Measurements from ENCODE around the gene HSF5. TPM values are rescaled to one million over a fixed set of nuclear protein-coding genes. Genes with fewer than 3 reads are reported as not detected.

The HSF5 gene
- total RNA-seq, 2 experiments from 2014 or later, result 2.9 to 3.0 TPM

DNA sequence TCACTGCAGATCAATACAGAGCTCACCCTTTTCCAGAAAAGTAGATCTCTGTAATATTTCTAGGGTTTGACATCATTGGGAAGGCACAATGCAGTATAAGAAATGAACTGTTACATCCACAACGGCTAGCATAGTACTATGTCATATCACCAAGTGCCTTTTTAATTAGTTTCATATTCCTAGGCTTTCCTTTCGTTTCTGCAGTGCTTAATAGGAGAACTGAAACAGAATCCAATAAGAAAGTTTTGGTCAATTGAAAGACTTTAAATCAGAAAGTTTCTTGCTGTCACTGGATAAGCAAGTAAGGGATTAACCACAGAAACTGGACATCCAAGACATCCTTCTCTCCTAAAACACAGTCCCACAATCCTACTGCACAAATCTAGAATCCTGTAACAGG lies 67.4 kb downstream of the HSF5 start:
- ChIA-PET POLR2A (no interaction called here), CTCF (interaction anchor here (0.9 to 10.3 kb wide), 6 partner anchors 69 to 117 kb away, joined by 3 to 133 read pairs (median 5); partner anchors contain the start of gene SUPT4H1)
- Mint-ChIP-seq H3K4me3 (no peak overlapping the region), H3K36me3 (peaks cover 1% of the 10 kb centered on the region), H3K4me1 (ENCODE audit: low read depth) (peaks cover 13% of the 10 kb centered on the region), H3K27me3 (no peaks in the 10 kb centered on the region), H3K9me3 (no peaks in the 10 kb centered on the region), H3K27ac (no peak overlapping the region)
- DNase-seq, result no peak
- intact Hi-C loops (cut with micrococcal nuclease), result no loop called here

GRCh38 chr17:58417300-58418092 lies 70.7 kb downstream of the HSF5 start, which contains the start of gene RNF43:
RNF43 (minus strand) TSS chr17:58417534; CDS start chr17:58415577, 1,957 bp downstream.
- no peaks in the 10 kb centered on the region for H3K36me3 Mint-ChIP-seq
- peak; percentile 93 for DNase-seq
- CTCF ChIA-PET, result interaction anchor here (0.6 to 10.3 kb wide), 34 partner anchors 9 to 218 kb away, joined by 3 to 133 read pairs (median 6); partner anchors contain the start of genes HSF5, MTMR4, SUPT4H1 and TSPOAP1
- peaks cover 24% of the 10 kb centered on the region for H3K4me1 Mint-ChIP-seq (ENCODE audit: low read depth)
- intact Hi-C loops (cut with micrococcal nuclease), result loop anchor here (1.0 to 5.0 kb wide), 6 partner anchors 35 to 115 kb away; no protein-coding TSS in a partner anchor
- H3K9me3 Mint-ChIP-seq, result no peaks in the 10 kb centered on the region
- H3K27ac Mint-ChIP-seq, result peak within 1 kb of the TSS; percentile 24
- peak within 1 kb of the TSS; percentile 24 for H3K4me3 Mint-ChIP-seq
- POLR2A ChIA-PET, result interaction anchor here (0.5 to 2.2 kb wide), 13 partner anchors 29 to 205 kb away, joined by 3 to 22 read pairs (median 8); partner anchors contain the start of genes SUPT4H1 and TSPOAP1
- H3K27me3 Mint-ChIP-seq, result no peaks in the 10 kb centered on the region

DNA sequence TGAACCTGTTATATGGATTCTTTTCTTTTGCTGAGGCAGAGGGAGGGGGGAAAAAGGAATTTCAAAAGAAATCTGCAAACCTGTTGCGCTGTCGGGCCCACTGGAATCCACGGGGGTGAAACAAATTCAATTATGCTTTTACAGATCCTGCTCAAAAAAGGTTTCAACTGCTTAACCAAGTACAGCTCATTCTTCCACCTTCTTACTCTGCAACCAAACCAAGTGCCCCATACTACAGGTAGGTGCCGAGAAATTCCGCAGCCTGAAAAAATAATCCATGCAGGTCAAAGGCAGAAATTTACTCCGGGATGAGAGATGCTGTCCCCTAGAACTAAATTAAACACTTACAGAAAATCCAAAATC lies 71.3 kb downstream of the HSF5 start:
- Mint-ChIP-seq H3K36me3 (no peaks in the 10 kb centered on the region), H3K9me3 (no peaks in the 10 kb centered on the region), H3K27ac (peak overlapping the region; percentile 24), H3K4me1 (ENCODE audit: low read depth) (peaks cover 30% of the 10 kb centered on the region), H3K4me3 (no peak overlapping the region), H3K27me3 (no peaks in the 10 kb centered on the region)
- intact Hi-C loops (cut with micrococcal nuclease), result loop anchor here (1.0 to 5.0 kb wide), 6 partner anchors 34 to 115 kb away; no protein-coding TSS in a partner anchor
- CTCF ChIA-PET, result interaction anchor here (0.6 to 10.3 kb wide), 28 partner anchors 10 to 218 kb away, joined by 3 to 133 read pairs (median 7); partner anchors contain the start of genes HSF5, MTMR4, SUPT4H1 and TSPOAP1
- no peak for DNase-seq
- POLR2A ChIA-PET, result interaction anchor here (0.5 to 2.2 kb wide), 11 partner anchors 28 to 205 kb away, joined by 3 to 22 read pairs (median 8); partner anchors contain the start of genes SUPT4H1 and TSPOAP1

GRCh38 chr17:58416396-58416795 lies 71.8 kb downstream of the HSF5 start:
- no peak overlapping the region for H3K4me3 Mint-ChIP-seq
- H3K27me3 Mint-ChIP-seq, result no peaks in the 10 kb centered on the region
- ChIA-PET POLR2A (interaction anchor here (1.0 to 2.2 kb wide), 4 partner anchors 64 to 104 kb away, joined by 3 to 22 read pairs (median 9); partner anchors contain the start of gene SUPT4H1), CTCF (interaction anchor here (0.6 to 10.3 kb wide), 7 partner anchors 10 to 112 kb away, joined by 3 to 133 read pairs (median 10); partner anchors contain the start of genes SUPT4H1 and TSPOAP1)
- intact Hi-C loops (cut with micrococcal nuclease), result loop anchor here (2.0 to 5.0 kb wide), 2 partner anchors 34 to 114 kb away; no protein-coding TSS in a partner anchor
- peaks cover 32% of the 10 kb centered on the region for H3K4me1 Mint-ChIP-seq (ENCODE audit: low read depth)
- no peak for DNase-seq
- H3K36me3 Mint-ChIP-seq, result no peaks in the 10 kb centered on the region
- H3K9me3 Mint-ChIP-seq, result no peaks in the 10 kb centered on the region
- H3K27ac Mint-ChIP-seq, result no peak overlapping the region

- no peaks in the 10 kb centered on the region for H3K27me3 Mint-ChIP-seq
- H3K9me3 Mint-ChIP-seq, result no peaks in the 10 kb centered on the region
- no peak overlapping the region for H3K27ac Mint-ChIP-seq
- ChIA-PET CTCF (interaction anchor here (0.6 to 10.3 kb wide), 7 partner anchors 11 to 111 kb away, joined by 3 to 133 read pairs (median 5); partner anchors contain the start of gene SUPT4H1), POLR2A (interaction anchor here (0.7 to 1.9 kb wide), 3 partner anchors 35 to 83 kb away, joined by 4 to 5 read pairs (median 5); no protein-coding TSS in a partner anchor)
- H3K4me3 Mint-ChIP-seq, result no peak overlapping the region
- no peaks in the 10 kb centered on the region for H3K36me3 Mint-ChIP-seq
- no peak for DNase-seq
- H3K4me1 Mint-ChIP-seq (ENCODE audit: low read depth), result peaks cover 32% of the 10 kb centered on the region
- intact Hi-C loops (cut with micrococcal nuclease), result loop anchor here (2.0 to 5.0 kb wide), 2 partner anchors 33 to 113 kb away; no protein-coding TSS in a partner anchor
These were observed 72.7 kb downstream of the HSF5 start for GRCh38 chr17:58415371-58416055.

DNA sequence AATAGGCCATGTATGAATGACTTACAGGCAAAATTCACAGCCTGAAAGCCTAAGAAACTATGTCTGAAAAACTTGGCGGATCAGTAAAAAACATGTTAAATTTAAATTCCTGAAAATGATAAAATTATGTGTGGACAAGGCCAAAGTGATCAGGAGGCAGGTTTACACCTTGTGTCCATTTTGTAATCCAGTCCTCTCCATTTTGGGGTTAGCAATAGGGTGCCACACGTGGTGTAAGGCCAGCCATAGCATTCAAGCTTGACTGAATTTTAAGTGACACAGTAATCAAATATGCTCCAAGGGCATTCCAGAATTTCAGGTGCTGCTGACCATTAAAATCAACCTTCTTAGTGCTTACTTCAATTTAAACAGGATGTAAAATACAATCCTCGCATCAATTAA lies 73.6 kb downstream of the HSF5 start:
- no peak overlapping the region for H3K27ac Mint-ChIP-seq
- H3K4me1 Mint-ChIP-seq (ENCODE audit: low read depth), result peaks cover 32% of the 10 kb centered on the region
- intact Hi-C loops (cut with micrococcal nuclease), result no loop called here
- POLR2A ChIA-PET, result interaction anchor here (0.7 to 1.9 kb wide), 3 partner anchors 59 to 82 kb away, joined by 3 to 5 read pairs (median 4); partner anchors contain the start of gene SUPT4H1
- no peak overlapping the region for H3K4me3 Mint-ChIP-seq
- no peak for DNase-seq
- H3K9me3 Mint-ChIP-seq, result no peaks in the 10 kb centered on the region
- CTCF ChIA-PET, result interaction anchor here (0.8 to 10.3 kb wide), 4 partner anchors 33 to 98 kb away, joined by 3 to 133 read pairs (median 5); partner anchors contain the start of gene SUPT4H1
- no peaks in the 10 kb centered on the region for H3K36me3 Mint-ChIP-seq
- no peaks in the 10 kb centered on the region for H3K27me3 Mint-ChIP-seq

- Mint-ChIP-seq H3K27ac (peak overlapping the region; percentile 69), H3K4me3 (no peak overlapping the region), H3K27me3 (no peaks in the 10 kb centered on the region), H3K9me3 (no peaks in the 10 kb centered on the region), H3K4me1 (ENCODE audit: low read depth) (peaks cover 32% of the 10 kb centered on the region), H3K36me3 (no peaks in the 10 kb centered on the region)
- ChIA-PET CTCF (interaction anchor here (0.9 to 10.3 kb wide), 6 partner anchors 12 to 163 kb away, joined by 3 to 133 read pairs (median 5); no protein-coding TSS in a partner anchor), POLR2A (interaction anchor here (0.8 to 2.0 kb wide), 8 partner anchors 32 to 96 kb away, joined by 3 to 14 read pairs (median 6); partner anchors contain the start of genes SUPT4H1 and TSPOAP1)
- DNase-seq, result no peak
- intact Hi-C loops (cut with micrococcal nuclease), result loop anchor here (1.0 kb wide), 1 partner anchor 96 kb away; no protein-coding TSS in a partner anchor
These were observed 74.5 kb downstream of the HSF5 start for GRCh38 chr17:58413684-58414083.

DNA sequence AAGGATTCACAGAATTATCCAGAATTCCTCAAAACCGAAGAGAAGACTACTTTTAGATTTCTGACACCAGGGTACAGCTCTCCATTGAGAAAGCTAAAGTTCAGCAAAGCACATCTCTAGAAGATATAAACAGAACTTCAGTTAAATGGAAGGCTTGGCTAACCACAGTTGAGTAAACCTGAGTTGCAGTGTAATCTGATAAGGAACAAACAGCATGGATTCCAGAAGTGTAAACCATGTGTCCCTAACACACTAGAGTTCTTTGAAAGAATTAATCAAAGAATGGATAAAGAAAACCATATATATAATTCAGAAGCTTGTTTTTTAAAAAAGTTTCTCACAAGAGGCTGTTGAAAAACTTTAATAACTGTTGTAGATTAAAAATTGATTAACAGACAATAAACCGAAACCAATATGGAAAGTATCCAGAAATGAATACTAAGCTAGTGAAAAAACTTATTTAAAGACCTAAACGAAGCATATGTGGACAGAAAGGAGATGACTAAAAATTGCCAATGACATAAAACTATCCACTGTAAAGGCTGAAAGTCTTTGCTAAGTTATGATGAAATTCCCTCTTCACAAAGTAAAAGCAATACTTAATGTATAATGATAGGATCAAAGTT lies 75.1 kb downstream of the HSF5 start:
- Mint-ChIP-seq H3K4me3 (no peak overlapping the region), H3K4me1 (ENCODE audit: low read depth) (peaks cover 31% of the 10 kb centered on the region), H3K27ac (peak overlapping the region; percentile 69), H3K9me3 (no peaks in the 10 kb centered on the region), H3K27me3 (no peaks in the 10 kb centered on the region), H3K36me3 (no peaks in the 10 kb centered on the region)
- CTCF ChIA-PET, result interaction anchor here (0.9 to 10.3 kb wide), 7 partner anchors 13 to 163 kb away, joined by 3 to 133 read pairs (median 4); partner anchors contain the start of gene SUPT4H1
- intact Hi-C loops (cut with micrococcal nuclease), result loop anchor here (1.0 kb wide), 1 partner anchor 96 kb away; no protein-coding TSS in a partner anchor
- POLR2A ChIA-PET, result interaction anchor here (0.6 to 2.0 kb wide), 9 partner anchors 31 to 96 kb away, joined by 3 to 14 read pairs (median 6); partner anchors contain the start of genes SUPT4H1 and TSPOAP1
- no peak for DNase-seq

DNA sequence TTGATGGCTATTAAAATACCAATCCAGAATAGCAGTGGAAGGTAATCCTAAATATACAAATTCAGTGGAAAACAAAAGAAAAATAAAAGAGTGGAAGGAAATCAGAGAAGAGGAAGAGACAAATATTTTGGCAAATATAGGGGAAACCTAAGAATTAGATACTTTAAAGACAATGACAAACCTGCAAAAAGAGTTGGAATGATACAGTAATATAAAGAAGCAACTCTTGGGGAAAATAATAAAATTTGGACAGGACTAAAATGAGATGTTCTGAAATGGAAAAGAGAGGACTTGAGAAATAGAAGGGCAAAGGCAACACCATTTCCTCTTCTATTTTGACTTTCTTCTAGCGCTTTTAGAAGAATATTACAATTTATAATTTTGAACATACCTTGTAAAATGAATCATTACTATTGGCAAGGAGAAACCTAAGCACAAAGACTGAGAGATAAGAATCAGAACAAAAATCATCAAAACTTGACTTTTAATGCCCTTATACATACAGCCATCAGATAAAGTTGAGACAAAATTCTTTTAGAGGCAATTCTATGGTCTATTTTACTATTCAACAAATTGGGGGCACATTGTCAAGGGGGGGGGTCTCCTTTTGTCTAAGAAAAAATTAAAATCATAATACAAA lies 76.0 kb downstream of the HSF5 start:
- H3K4me3 Mint-ChIP-seq, result no peak overlapping the region
- no peaks in the 10 kb centered on the region for H3K27me3 Mint-ChIP-seq
- no peak for DNase-seq
- ChIA-PET CTCF (interaction anchor here (1.0 to 10.3 kb wide), 3 partner anchors 14 to 96 kb away, joined by 3 to 133 read pairs (median 4); partner anchors contain the start of gene SUPT4H1), POLR2A (interaction anchor here (0.6 to 2.0 kb wide), 5 partner anchors 30 to 74 kb away, joined by 3 to 14 read pairs (median 10); partner anchors contain the start of gene SUPT4H1)
- H3K36me3 Mint-ChIP-seq, result no peaks in the 10 kb centered on the region
- H3K9me3 Mint-ChIP-seq, result no peaks in the 10 kb centered on the region
- intact Hi-C loops (cut with micrococcal nuclease), result no loop called here
- H3K27ac Mint-ChIP-seq, result no peak overlapping the region
- peaks cover 22% of the 10 kb centered on the region for H3K4me1 Mint-ChIP-seq (ENCODE audit: low read depth)

- ChIA-PET POLR2A (no interaction called here), CTCF (interaction anchor here (1.9 kb wide), 1 partner anchor 94 kb away, joined by 4 read pairs; no protein-coding TSS in a partner anchor)
- Mint-ChIP-seq H3K27me3 (no peaks in the 10 kb centered on the region), H3K36me3 (no peaks in the 10 kb centered on the region), H3K4me1 (ENCODE audit: low read depth) (peaks cover 19% of the 10 kb centered on the region), H3K4me3 (no peak overlapping the region), H3K27ac (no peak overlapping the region), H3K9me3 (no peaks in the 10 kb centered on the region)
- no peak for DNase-seq
- intact Hi-C loops (cut with micrococcal nuclease), result no loop called here
These were observed 76.8 kb downstream of the HSF5 start for GRCh38 chr17:58411408-58411894.

Data from activated CD4-positive, alpha-beta memory T cell treated with anti-CD3 and anti-CD28 coated beads for 36 hours (primary cell).